ENCODE results near the gene POLR3H. TPM values are rescaled to one million over a fixed set of nuclear protein-coding genes. Genes with fewer than 3 reads are reported as not detected.

Gene POLR3H
- total and polyA plus RNA-seq, 2 of the 4 experiments (the other 2 are of a cell fraction), result 37.8 to 67.8 TPM

- H3K4me3 ChIP-seq (ENCODE audit: insufficient read depth, low read depth, low read length), result no peak overlapping the region
- H2AK5ac ChIP-seq (ENCODE audit: low read depth, low read length), result no peak overlapping the region
- no peaks in the 10 kb centered on the region; the same call in 1 of the 2 replicates for H3K9me1 ChIP-seq (ENCODE audit: insufficient read depth, low read length)
- H3K23ac ChIP-seq (ENCODE audit: low read depth, low read length), result no peak overlapping the region
- no peak overlapping the region for H3K27ac ChIP-seq (ENCODE audit: insufficient read depth, low read length)
- H3K18ac ChIP-seq (ENCODE audit: low read depth, low read length), result no peak overlapping the region
- H3K14ac ChIP-seq (replicated peaks; ENCODE audit: low read depth, low read length), result no peak overlapping the region
- no peak overlapping the region for H2BK5ac ChIP-seq (ENCODE audit: low read depth, low read length, poor library complexity, severe bottlenecking)
- H3K4me2 ChIP-seq (ENCODE audit: low read depth, low read length), result no peak overlapping the region
- DNase-seq, result peak; percentile 19
- H2AK9ac ChIP-seq (replicated peaks; ENCODE audit: low read depth, low read length, poor library complexity), result peak overlapping the region; percentile 89
- no peak overlapping the region for H2BK20ac ChIP-seq (ENCODE audit: low read depth, low read length)
- H3K27me3 ChIP-seq (ENCODE audit: control insufficient read depth, insufficient read depth, low read length), result no peaks in the 10 kb centered on the region
- intact Hi-C loops (cut with micrococcal nuclease), result no loop called here
- ATAC-seq (ENCODE audit: low read depth), result peak; percentile 19
- ChIA-PET POLR2A (ENCODE audit: unreplicated experiment) (no interaction called here), CTCF (no interaction called here)
- H2BK15ac ChIP-seq (ENCODE audit: low read depth, low read length), result no peak overlapping the region
- H3K4ac ChIP-seq (ENCODE audit: low read depth, low read length), result peak overlapping the region; percentile 16; the same call in 1 of the 2 replicates
- no peak overlapping the region for H2BK120ac ChIP-seq (ENCODE audit: low read depth, low read length)
- dilution Hi-C loops (cut with HindIII; ENCODE audit: low sequenced_read_pairs, unreplicated experiment), result no loop called here
- BruUV-seq (replicated peaks), result no TSS peak
- no peak overlapping the region for H4K91ac ChIP-seq (ENCODE audit: insufficient read depth, low read depth, low read length)
- no peaks in the 10 kb centered on the region for H3K9me3 ChIP-seq (ENCODE audit: control insufficient read depth, insufficient read depth, low read length)
- H3K9ac ChIP-seq (ENCODE audit: low read depth, low read length), result no peak overlapping the region
- no peak overlapping the region for H4K5ac ChIP-seq (ENCODE audit: low read depth, low read length)
- peaks cover 69% of the 10 kb centered on the region for H3K36me3 ChIP-seq (ENCODE audit: control insufficient read depth, insufficient read depth, low read length)
- no peak overlapping the region for H4K8ac ChIP-seq (ENCODE audit: low read depth in 2 of 2, low read length in 2 of 2)
- H3K4me1 ChIP-seq (ENCODE audit: control insufficient read depth, insufficient read depth, low read length), result peaks cover 7% of the 10 kb centered on the region; the same call in 1 of the 2 replicates
- TF ChIP-seq, protein P1, sequence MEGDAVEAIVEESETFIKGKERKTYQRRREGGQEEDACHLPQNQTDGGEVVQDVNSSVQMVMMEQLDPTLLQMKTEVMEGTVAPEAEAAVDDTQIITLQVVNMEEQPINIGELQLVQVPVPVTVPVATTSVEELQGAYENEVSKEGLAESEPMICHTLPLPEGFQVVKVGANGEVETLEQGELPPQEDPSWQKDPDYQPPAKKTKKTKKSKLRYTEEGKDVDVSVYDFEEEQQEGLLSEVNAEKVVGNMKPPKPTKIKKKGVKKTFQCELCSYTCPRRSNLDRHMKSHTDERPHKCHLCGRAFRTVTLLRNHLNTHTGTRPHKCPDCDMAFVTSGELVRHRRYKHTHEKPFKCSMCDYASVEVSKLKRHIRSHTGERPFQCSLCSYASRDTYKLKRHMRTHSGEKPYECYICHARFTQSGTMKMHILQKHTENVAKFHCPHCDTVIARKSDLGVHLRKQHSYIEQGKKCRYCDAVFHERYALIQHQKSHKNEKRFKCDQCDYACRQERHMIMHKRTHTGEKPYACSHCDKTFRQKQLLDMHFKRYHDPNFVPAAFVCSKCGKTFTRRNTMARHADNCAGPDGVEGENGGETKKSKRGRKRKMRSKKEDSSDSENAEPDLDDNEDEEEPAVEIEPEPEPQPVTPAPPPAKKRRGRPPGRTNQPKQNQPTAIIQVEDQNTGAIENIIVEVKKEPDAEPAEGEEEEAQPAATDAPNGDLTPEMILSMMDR (conservative IDR thresholded peaks at IDR 0.05; ENCODE audit: low read depth, low read length), result no peak
- TF ChIP-seq MXI1 (IDR thresholded peaks at IDR 0.05; ENCODE audit: borderline replicate concordance, low read depth, low read length) (no peak), BHLHE40 (IDR thresholded peaks at IDR 0.05; ENCODE audit: low read depth, low read length) (no peak), FOS (IDR thresholded peaks at IDR 0.05; ENCODE audit: low read depth, low read length) (no peak), ELK1 (IDR thresholded peaks at IDR 0.05; ENCODE audit: borderline replicate concordance, low read depth, low read length) (no peak)
- H4K20me1 ChIP-seq (ENCODE audit: insufficient read depth, low read length), result no peaks in the 10 kb centered on the region; the same call in none of the 2 replicates
- H3K56ac ChIP-seq (ENCODE audit: extremely low read depth, insufficient read depth, low read length), result no peak overlapping the region
- peaks cover under 1 to 34% of the 10 kb centered on the region in 2 experiments for H3K79me1 ChIP-seq (ENCODE audit: low read depth in 1 of 2, low read length in 2 of 2)
- in situ Hi-C loops (cut with MboI; ENCODE audit: low sequenced_read_pairs), result no loop called here
- no peak overlapping the region for H2AFZ ChIP-seq (replicated peaks; ENCODE audit: low read length, poor library complexity)
- 50% methylated on average over 10 of the region's 26 CpGs; no CpG with 5 or more reads in 1 of the 2 experiments for WGBS, 2 experiments (ENCODE audit: extremely low coverage in 2 of 2, insufficient read length in 1 of 2)
Observed at GRCh38 chr22:41574847-41575381, 30.6 kb upstream of the POLR3H start.
